Panc1 (cell line): ENCODE data around the gene SAMD4B.

ENCODE experiments used
- CTCF ChIP-seq: fragments of 450-650 bp; IDR thresholded peaks from 2 replicates; pipeline ENCODE4 v1.5.1; 2017; ENCODE audit warnings: mild to moderate bottlenecking
- POLR2AphosphoS5 ChIP-seq: IDR thresholded peaks from 2 replicates; pipeline ENCODE4 v1.6.1; 2012; ENCODE audit warnings: mild to moderate bottlenecking, low read depth, low read length, moderate library complexity
- TF ChIP-seq, protein P1 (sequence below), 2 experiments: IDR thresholded peaks; 2 replicates each; pipeline ENCODE4 v1.6.1; 2011 to 2012; ENCODE audit warnings: low read depth in 2 of 2, control low read depth in 1 of 2, low read length in 1 of 2, mild to moderate bottlenecking in 1 of 2, moderate library complexity in 1 of 2; ENCODE audit not compliant: insufficient read depth in 1 of 2

GRCh38 chr19:39328046-39328705 is 14.0 kb upstream of the SAMD4B start:
- no peak for TF ChIP-seq CTCF
- TF ChIP-seq, protein P1, sequence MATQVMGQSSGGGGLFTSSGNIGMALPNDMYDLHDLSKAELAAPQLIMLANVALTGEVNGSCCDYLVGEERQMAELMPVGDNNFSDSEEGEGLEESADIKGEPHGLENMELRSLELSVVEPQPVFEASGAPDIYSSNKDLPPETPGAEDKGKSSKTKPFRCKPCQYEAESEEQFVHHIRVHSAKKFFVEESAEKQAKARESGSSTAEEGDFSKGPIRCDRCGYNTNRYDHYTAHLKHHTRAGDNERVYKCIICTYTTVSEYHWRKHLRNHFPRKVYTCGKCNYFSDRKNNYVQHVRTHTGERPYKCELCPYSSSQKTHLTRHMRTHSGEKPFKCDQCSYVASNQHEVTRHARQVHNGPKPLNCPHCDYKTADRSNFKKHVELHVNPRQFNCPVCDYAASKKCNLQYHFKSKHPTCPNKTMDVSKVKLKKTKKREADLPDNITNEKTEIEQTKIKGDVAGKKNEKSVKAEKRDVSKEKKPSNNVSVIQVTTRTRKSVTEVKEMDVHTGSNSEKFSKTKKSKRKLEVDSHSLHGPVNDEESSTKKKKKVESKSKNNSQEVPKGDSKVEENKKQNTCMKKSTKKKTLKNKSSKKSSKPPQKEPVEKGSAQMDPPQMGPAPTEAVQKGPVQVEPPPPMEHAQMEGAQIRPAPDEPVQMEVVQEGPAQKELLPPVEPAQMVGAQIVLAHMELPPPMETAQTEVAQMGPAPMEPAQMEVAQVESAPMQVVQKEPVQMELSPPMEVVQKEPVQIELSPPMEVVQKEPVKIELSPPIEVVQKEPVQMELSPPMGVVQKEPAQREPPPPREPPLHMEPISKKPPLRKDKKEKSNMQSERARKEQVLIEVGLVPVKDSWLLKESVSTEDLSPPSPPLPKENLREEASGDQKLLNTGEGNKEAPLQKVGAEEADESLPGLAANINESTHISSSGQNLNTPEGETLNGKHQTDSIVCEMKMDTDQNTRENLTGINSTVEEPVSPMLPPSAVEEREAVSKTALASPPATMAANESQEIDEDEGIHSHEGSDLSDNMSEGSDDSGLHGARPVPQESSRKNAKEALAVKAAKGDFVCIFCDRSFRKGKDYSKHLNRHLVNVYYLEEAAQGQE (IDR thresholded peaks at IDR 0.05; ENCODE audit: insufficient read depth in 1 of 2, low read depth in 2 of 2, low read length in 1 of 2) = no peak
- no peak for TF ChIP-seq POLR2AphosphoS5
